GM23338 (cell line): ENCODE measurements around the gene ADGRF3. TPM values are rescaled to one million over a fixed set of nuclear protein-coding genes. Genes with fewer than 3 reads are reported as not detected.
A peak's percentile ranks its signal among the peaks of the same experiment; 100 is the strongest.

Experiments used
- ATAC-seq: fragments of 200-7000 bp; cut with Tn5 transposase; 3 replicates; pipeline ENCODE4 v1.9.1; 2020
- DNase-seq: peaks from one replicate; pipeline ENCODE4 v3.0.0-alpha.2; 2015; ENCODE audit warnings: low spot score
- H2AFZ ChIP-seq: fragments of 200-600 bp; sonication (generic); 2 replicates; pipeline ENCODE4 v1.8.0; 2016; ENCODE audit warnings: antibody characterized with exemption, mild to moderate bottlenecking, moderate library complexity
- H3F3A ChIP-seq: fragments of 200-600 bp; sonication (generic); replicated peaks from 2 replicates; pipeline ENCODE4 v1.8.0; 2017; ENCODE audit warnings: antibody characterized with exemption, mixed run types, low read depth
- H3K27ac ChIP-seq: fragments of 200-600 bp; sonication (generic); 2 replicates; pipeline ENCODE4 v1.6.1; 2016; ENCODE audit warnings: low read depth
- H3K27me3 ChIP-seq: fragments of 200-600 bp; sonication (generic); 2 replicates; pipeline ENCODE4 v1.8.0; 2016; ENCODE audit warnings: mild to moderate bottlenecking, mixed run types, moderate library complexity; ENCODE audit not compliant: insufficient read depth
- H3K36me3 ChIP-seq: fragments of 200-600 bp; sonication (generic); 2 replicates; pipeline ENCODE4 v1.8.0; 2016; ENCODE audit warnings: mild to moderate bottlenecking; ENCODE audit not compliant: insufficient read depth
- H3K4me1 ChIP-seq: fragments of 200-600 bp; sonication (generic); 2 replicates; pipeline ENCODE4 v1.8.0; 2016; ENCODE audit warnings: mild to moderate bottlenecking, moderate library complexity; ENCODE audit not compliant: insufficient read depth
- H3K4me2 ChIP-seq: fragments of 200-600 bp; sonication (generic); 2 replicates; pipeline ENCODE4 v1.7.1; 2017; ENCODE audit warnings: mixed run types
- H3K4me3 ChIP-seq: fragments of 200-600 bp; sonication (generic); 2 replicates; pipeline ENCODE4 v1.6.1; 2016; ENCODE audit warnings: mixed run types
- H3K79me2 ChIP-seq: fragments of 200-600 bp; sonication (generic); replicated peaks from 2 replicates; pipeline ENCODE4 v1.8.0; 2017; ENCODE audit warnings: mild to moderate bottlenecking; ENCODE audit not compliant: insufficient read depth
- H3K9me2 ChIP-seq: fragments of 200-600 bp; sonication (generic); 2 replicates; pipeline ENCODE4 v1.8.0; 2017; ENCODE audit not compliant: insufficient read depth
- H4K20me1 ChIP-seq: fragments of 200-600 bp; sonication (generic); replicated peaks from 2 replicates; pipeline ENCODE4 v1.8.0; 2017; ENCODE audit warnings: mild to moderate bottlenecking; ENCODE audit not compliant: insufficient read depth
- H3K27ac Mint-ChIP-seq: 2 replicates; pipeline ENCODE4 v1.8.0; 2020; ENCODE audit warnings: inconsistent platforms, mild to moderate bottlenecking, moderate library complexity, mixed read lengths
- H3K27me3 Mint-ChIP-seq: 3 replicates; pipeline ENCODE4 v1.8.0; 2022; ENCODE audit warnings: low read depth, mild to moderate bottlenecking, moderate library complexity, mixed read lengths, inconsistent platforms; ENCODE audit not compliant: insufficient read depth, poor library complexity
- H3K36me3 Mint-ChIP-seq: 3 replicates; pipeline ENCODE4 v1.8.0; 2021; ENCODE audit warnings: low read depth, mild to moderate bottlenecking, inconsistent platforms, moderate library complexity, mixed read lengths
- H3K4me1 Mint-ChIP-seq: 3 replicates; pipeline ENCODE4 v1.8.0; 2020; ENCODE audit warnings: mild to moderate bottlenecking, inconsistent platforms, mixed read lengths
- H3K4me3 Mint-ChIP-seq: 3 replicates; pipeline ENCODE4 v1.8.0; 2021; ENCODE audit warnings: moderate library complexity, mild to moderate bottlenecking, inconsistent platforms, mixed read lengths
- H3K9me3 Mint-ChIP-seq: 3 replicates; pipeline ENCODE4 v1.8.0; 2020; ENCODE audit warnings: moderate library complexity, mild to moderate bottlenecking, inconsistent platforms, mixed read lengths
- CREB1 ChIP-seq: fragments of 250-450 bp; sonication (Bioruptor Pico); IDR thresholded peaks from 2 replicates; pipeline ENCODE4 v1.5.0; 2020; ENCODE audit warnings: low read depth, mild to moderate bottlenecking, moderate library complexity
- CTCF ChIP-seq, 2 experiments: fragments of 200-600 bp in 1 of 2; sonication (generic) in 1 of 2; conservative IDR thresholded peaks; 2 replicates each; pipeline versions ENCODE4 v1.5.1 to v1.6.1; 2016 to 2017; ENCODE audit warnings: antibody characterized with exemption in 2 of 2, low read depth in 2 of 2, mild to moderate bottlenecking in 2 of 2, moderate library complexity in 1 of 2
- ETS1 ChIP-seq: IDR thresholded peaks from 2 replicates; pipeline ENCODE4 v1.6.1; 2016; ENCODE audit warnings: antibody characterized with exemption
- EZH2 ChIP-seq: fragments of 200-600 bp; sonication (generic); IDR thresholded peaks from one replicate; pipeline ENCODE4 v1.8.0; 2017; ENCODE audit warnings: antibody characterized with exemption, mild to moderate bottlenecking, low read depth; ENCODE audit not compliant: unreplicated experiment
- JUNB ChIP-seq: IDR thresholded peaks from one replicate; pipeline ENCODE4 v1.6.1; 2016; ENCODE audit warnings: antibody characterized with exemption; ENCODE audit not compliant: unreplicated experiment
- POLR2AphosphoS5 ChIP-seq: IDR thresholded peaks from 2 replicates; pipeline ENCODE4 v1.6.1; 2016; ENCODE audit warnings: antibody characterized with exemption, low read depth
- REST ChIP-seq: IDR thresholded peaks from one replicate; pipeline ENCODE4 v1.6.1; 2018; ENCODE audit warnings: antibody characterized with exemption; ENCODE audit not compliant: unreplicated experiment
- STAT1 ChIP-seq: IDR thresholded peaks from one replicate; pipeline ENCODE4 v1.6.1; 2016; ENCODE audit warnings: antibody characterized with exemption; ENCODE audit not compliant: unreplicated experiment
- ZNF462 ChIP-seq: fragments of 250-450 bp; sonication (Bioruptor Pico); IDR thresholded peaks from 2 replicates; pipeline ENCODE4 v1.5.0; 2020; ENCODE audit warnings: mild to moderate bottlenecking, moderate library complexity
- polyA plus RNA-seq: library from polyadenylated mRNA; unstranded; fragments of >200 nt; fragmentation: Nextera tagmentation; extraction: Ambion mirVana; gene quantifications from 2 replicates; pipeline ENCODE4 v1.2.1, GENCODE V29; 2016
- total RNA-seq: library from RNA; depleted of rRNA; stranded (reverse); fragments of >200 nt; shearing (Covaris generic); gene quantifications from 2 replicates; pipeline ENCODE4 v1.2.3, GENCODE V29; 2014

The ADGRF3 gene
- total and polyA plus RNA-seq, 2 experiments from 2014 or later = 0.38 to 0.39 TPM

GRCh38 chr2:26273501-26273900 lies 73.1 kb downstream of the ADGRF3 start:
- no peaks in the 10 kb centered on the region for H3K9me3 Mint-ChIP-seq
- no peaks in the 10 kb centered on the region for H4K20me1 ChIP-seq
- H3K4me1 ChIP-seq = no peaks in the 10 kb centered on the region
- no peaks in the 10 kb centered on the region for H3K9me2 ChIP-seq
- no peak overlapping the region for H3K4me3 ChIP-seq
- peaks cover 4% of the 10 kb centered on the region; the same call in 1 of the 2 replicates for H3K36me3 ChIP-seq
- ATAC-seq (no peak), DNase-seq (no peak)
- H3K36me3 Mint-ChIP-seq = peaks cover 2% of the 10 kb centered on the region; the same call in 1 of the 3 replicates
- no peaks in the 10 kb centered on the region for H3K27me3 Mint-ChIP-seq
- TF ChIP-seq EZH2 (no peak), REST (no peak), ETS1 (no peak), CTCF (conservative IDR thresholded peaks at IDR 0.05; ENCODE audit: low read depth in 2 of 2) (no peak), JUNB (no peak), CREB1 (no peak), STAT1 (no peak), ZNF462 (CRISPR knock-in tag) (no peak), POLR2AphosphoS5 (no peak)
- H3K27me3 ChIP-seq = no peaks in the 10 kb centered on the region
- H3K27ac ChIP-seq = 0 out of 2 replicates have a peak overlapping the region, but pooled peaks have one; percentile 42
- H3K4me3 Mint-ChIP-seq = no peak overlapping the region
- no peaks in the 10 kb centered on the region for H3F3A ChIP-seq
- no peak overlapping the region for H2AFZ ChIP-seq
- H3K4me2 ChIP-seq = no peak overlapping the region
- H3K4me1 Mint-ChIP-seq = no peaks in the 10 kb centered on the region
- no peaks in the 10 kb centered on the region for H3K79me2 ChIP-seq
- H3K27ac Mint-ChIP-seq = no peak overlapping the region
